Activated T-cell treated with anti-CD3 and anti-CD28 coated beads for 24 hours (primary cell): ENCODE data around the gene CD300LG.
A peak's percentile ranks its signal among the peaks of the same experiment; 100 is the strongest.
"Not testable (repeated sequence)": the region's sequence is repeated elsewhere in the genome, so short reads cannot be mapped to it uniquely, and the experiment has no call there.

ENCODE experiments used
- DNase-seq: peaks from one replicate; pipeline ENCODE4 v3.0.0-alpha.2; 2020; ENCODE audit warnings: low read depth

Gene CD300LG

DNA sequence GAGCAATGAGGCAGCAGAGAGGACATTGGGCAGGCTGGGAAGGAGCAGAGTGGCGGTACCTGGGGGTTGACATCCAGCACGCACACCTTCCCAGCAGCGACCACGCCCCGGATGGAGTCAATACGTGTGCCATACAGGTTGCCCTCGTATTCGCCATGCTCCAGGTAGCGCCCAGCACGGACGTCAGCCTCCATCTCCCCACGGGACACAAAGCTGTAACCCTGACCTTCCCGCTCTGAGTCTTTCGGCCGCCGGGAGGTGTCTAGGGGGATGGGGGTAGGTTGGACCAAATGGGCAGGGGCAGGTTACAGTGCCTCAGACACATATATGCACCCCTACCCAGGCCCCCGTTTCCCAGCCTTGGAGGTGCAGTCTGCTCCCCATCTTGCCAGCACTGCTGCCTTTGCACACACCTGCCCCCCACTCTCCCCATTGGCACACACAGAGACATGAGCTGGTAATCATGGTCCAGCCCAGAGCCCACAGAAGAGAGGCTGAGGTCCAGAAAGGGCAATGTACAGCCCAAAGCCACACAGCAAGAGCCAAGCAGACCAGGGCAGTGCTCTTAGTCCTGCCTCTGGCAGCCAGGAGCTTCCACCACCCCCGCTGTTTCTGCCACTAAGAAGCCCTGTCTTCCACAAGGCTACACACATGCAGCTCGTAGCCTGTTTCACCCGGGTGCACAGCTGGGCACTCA is 32.9 kb downstream of the CD300LG start:
- no peak for DNase-seq

DNA sequence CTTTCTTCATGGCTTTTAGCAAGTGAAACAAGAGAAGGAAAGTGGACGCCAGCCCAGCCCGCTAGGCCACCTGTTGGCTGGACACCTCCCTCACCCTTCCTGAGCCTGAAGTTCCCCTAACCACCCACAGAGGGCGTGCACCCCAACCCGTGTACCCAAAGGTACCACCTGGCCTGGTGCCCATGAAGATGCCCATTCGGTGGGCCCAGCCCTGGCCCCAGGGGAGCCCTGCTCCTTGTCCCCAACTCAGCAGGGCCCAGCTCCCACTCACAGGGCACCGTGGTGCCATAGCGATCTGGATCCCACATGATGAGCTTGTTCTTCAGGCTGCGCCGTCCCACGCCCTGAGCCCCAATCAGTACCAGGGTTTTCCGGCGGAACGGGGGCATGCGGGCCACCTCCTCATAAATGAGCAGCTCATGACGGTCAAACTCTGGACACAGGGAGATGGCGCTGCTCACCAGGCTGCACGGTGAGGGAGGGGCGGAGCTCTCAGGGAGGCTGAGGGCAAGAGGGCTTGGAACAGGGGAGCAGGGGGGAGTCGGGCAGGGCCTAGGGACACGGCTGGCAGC is 33.5 kb downstream of the CD300LG start:
- peak; percentile 11 for DNase-seq

DNA sequence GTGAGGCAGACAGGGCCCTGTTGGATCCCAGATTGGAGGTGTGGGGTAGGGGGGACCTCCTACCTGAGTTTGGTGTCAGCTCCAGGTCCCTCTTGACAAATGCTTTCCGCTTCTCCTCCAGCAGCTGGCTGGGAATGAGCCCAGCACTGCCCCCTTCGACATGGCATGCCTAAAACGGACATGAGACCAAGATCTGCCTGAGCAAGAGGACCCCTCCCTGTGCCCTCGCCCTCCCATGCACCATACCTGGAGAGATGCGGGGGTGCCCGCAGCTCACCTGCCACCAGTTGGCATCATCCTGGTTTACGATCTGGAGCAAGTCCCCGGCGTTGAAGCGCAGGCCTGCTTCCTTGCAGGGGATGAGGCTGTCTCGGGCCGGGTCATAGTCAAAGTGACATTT is 34.2 kb downstream of the CD300LG start:
- no peak for DNase-seq

DNA sequence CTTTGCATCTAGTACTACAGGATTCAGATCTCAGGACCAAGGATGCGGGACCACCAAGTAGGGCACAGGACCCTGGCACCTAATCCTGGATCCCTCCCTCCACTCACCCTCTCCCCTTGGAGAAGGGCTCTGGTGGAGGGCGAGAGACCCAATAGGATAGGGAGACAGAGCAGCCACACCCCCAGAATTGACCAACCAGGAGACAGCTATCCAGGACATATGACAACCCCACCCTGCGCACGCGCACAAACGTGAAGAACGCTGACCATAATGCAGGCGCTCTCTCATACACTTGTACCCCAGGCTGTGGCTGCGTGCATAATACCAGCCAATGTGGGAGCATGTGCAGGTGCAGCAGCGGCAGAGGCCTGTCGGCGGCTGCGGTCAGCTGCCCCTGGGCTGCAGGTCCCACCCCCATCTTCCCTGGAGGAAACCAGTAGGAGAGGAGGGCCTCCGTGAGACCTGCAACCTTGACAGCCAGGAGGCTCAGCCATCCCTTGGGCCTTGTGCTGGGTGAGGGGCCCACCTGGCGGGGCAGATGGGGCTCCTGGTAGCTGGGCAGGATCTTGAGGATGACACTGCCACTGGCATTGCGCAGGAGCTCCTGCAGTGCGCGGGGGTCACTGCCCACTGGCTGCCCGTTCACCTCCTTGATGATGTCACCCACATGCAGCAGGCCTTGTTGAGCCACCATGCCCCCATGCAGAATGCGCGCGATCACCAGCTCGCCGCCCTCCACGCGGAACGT is 35.0 kb downstream of the CD300LG start:
- no peak for DNase-seq

DNA sequence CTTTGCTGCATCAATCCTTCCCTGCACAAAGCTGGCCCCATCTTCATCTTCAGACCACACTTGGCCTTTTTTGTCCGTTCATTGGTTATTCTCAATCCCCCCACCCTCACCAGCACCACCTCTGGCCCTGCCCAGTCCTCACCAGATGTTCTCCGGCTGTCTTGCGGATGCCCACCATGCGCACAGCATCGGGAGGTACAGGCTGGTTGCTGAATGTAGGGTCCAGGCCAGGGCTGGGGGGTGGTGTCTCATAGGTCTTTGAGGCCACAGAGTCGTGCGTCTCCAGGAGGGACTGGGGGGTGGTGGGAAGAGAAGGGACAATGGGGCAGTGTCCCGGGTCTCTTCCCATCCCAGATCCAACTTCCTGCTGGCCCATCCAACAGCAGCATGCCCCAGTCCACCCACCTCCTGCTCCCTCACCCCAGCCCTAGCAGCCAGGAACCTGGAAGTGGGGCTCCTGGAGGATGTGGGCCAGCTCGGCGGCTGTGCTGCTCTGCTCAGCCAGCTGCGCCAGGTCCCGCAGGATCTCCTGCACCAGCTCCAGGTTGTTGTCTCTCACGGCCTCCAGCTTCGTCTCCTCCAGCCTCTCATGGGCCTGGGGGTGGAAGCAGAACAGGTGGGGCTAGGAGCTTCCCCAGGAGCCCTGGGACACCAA is 35.9 kb downstream of the CD300LG start:
- DNase-seq = no peak

DNA sequence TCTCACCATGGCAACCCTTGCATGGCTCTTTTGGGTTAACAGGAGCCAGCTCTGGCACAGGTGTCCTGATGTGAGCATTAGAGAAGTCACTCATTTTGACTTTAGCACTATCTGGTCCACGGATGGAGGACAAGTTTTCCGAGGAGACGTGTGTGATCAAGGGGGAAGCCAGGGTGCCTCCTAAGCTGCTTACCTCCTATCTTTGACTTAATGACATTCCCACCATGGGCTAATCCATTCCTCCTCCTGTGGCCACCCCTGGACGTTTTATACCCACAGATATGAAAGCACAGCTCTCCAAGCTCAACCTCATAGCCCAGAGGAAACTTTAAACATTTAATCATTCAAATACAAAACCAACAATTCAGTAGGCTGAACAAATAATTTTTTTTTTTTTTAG is 41.6 kb downstream of the CD300LG start:
- DNase-seq = no peak

DNA sequence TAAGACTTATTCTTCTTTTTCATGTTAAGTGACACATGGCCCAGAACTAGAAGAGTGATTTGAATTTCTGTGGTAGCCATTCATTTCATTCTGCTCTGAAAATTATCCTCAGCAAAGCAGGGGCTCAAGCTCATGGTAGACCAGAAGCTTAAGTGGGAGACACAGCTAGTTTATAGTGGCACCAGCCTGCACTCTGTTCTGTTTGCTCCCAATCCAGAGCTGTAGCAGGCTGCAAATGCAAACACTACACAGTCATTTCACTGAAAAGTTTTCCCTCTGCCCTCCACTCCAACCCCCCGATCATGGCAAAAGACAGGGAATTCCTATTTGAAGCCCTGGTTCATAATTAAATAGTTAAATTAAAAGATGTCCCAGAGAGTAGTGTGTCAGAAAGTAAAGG is 43.3 kb downstream of the CD300LG start:
- no peak for DNase-seq

DNA sequence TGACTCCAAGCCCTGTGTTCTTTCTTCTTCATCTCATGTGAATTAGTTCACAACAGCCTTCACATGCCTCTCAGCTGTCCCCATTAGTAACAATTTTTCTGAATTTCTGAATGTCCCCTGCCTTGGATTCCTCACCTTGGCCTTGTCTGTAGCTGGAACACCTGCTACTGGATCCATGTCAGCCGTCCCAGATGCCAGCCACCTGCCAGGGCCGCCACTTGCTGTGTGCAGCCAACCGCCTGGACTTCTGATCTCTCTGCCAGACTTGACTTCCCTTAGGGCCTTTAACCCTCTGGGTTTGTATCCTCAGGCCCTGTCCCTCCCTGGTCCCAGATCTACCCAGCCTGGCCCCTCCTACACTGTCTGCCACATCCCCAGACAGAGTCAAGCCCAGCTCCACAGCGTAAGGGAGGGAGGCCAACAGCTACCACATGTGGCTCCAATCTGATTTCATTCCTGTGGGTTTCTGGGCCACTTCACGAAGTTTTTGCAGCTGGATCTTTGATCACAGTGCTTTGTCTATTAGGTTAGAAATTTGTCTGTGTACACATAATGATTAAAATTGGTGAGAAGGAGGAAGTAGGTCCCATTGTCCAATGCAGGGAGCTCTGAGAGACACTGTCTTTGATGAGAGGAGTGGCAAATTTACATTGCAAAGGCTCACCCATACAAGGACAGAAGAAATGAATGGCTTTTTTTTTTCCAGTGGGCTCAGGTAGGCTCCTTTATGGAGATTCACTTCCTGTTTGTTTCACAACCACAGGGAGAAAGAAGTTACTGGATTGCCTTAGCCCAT is 45.1 kb downstream of the CD300LG start:
- DNase-seq = no peak

DNA sequence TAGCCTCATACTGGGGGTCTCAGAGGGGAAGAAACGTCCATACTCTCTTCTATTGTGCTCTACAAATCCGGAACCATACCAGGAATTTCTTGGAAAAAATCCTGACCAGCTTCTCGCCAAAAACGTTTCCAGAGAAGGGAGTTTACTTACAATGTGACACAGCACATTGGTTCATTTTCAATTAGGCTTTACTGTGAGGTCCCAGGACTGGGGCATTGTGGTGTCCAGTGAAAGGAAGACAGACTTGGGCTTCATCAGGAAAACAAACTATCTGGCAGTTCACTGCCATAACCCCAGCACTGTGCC is 45.6 kb downstream of the CD300LG start:
- no peak for DNase-seq

DNA sequence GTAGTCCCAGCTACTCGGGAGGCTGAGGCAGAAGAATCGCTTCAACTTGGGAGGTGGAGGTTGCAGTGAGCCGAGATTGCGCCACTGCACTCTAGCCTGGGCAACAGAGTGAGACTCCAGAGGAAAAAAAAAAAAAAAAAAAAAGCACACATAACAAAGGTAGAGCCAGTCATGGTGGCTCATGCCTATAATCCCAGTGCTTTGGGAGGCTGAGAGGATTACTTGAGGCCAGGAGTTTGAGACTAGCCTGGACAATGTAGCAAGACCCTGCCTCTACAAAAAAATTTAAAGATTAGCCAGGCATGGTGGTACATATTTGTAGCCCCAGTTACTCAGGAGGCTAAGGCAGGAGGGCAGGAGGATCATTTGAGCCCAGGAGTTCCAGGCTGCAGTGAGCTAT is 47.5 kb downstream of the CD300LG start:
- DNase-seq = not testable (repeated sequence)

DNA sequence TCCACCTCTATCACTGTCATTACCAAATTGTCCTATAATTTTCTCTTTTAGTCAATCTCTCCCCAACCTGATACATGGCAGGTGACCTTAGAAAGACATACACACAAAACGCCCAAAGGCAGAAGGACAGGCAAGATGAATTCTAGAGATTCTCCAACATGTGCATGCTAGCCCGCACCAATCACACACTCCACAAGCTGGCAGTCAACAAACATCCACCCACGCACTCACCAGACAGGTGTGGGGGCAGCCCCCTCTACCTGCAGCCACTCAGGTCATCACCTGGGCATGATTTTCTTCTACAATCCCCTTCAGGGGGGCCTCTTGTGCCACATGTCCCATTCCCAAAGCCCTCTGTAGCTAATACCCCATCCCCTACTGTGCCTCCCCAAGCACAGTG is 50.9 kb downstream of the CD300LG start:
- no peak for DNase-seq

DNA sequence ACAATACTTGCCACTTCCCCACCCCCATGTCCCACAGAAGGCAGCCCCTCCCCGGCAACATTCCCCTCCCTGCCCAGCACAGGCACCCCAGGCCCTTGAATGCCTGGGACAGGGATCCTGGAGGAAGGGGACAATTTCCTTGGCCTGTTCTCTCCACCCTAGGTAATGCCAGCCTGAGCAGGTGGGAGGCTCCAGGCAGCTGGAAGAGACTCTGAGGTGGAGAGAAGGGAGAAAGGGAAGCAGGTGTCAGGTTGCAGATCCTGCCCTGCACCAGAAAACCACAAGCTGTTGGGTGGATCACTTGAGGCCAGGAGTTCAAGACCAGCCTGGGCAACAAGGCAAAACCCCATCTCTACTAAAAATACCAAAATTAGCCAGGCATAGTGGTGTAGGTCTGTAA is 51.5 kb downstream of the CD300LG start:
- DNase-seq = no peak

DNA sequence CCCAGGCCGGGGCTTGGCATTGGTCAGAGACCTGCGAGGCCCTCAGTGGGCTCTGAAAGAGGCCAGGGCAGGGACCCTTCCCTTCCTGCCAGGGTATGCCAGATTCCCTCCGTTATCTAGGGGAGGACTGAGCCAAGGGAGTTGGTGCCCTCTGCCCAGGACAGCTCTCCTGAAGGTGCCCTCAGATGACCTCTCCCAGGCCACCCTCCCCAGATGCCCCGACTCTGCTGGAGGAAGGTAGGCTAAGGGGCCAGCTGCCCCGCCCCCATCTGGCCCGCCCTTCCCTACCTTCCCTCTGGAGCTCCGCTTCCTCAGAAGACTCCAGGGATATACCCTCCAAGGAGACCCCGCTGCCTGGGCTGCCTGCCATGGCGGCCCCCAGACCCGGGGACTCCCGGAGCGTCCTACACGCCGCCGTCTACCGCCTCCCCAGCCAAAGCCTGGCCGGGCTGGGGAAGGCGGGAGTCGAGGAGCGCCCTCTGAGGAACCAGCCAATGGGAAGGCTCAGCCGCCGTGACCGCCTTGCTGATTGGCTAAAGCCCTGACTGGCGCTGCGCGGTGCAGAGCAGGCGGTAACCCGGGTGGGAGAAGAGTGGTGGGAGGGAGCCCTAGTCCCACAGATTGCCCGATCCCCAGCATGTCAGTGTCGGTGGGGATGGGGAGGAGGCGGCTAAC is 53.3 kb downstream of the CD300LG start:
- DNase-seq = peak; percentile 79

DNA sequence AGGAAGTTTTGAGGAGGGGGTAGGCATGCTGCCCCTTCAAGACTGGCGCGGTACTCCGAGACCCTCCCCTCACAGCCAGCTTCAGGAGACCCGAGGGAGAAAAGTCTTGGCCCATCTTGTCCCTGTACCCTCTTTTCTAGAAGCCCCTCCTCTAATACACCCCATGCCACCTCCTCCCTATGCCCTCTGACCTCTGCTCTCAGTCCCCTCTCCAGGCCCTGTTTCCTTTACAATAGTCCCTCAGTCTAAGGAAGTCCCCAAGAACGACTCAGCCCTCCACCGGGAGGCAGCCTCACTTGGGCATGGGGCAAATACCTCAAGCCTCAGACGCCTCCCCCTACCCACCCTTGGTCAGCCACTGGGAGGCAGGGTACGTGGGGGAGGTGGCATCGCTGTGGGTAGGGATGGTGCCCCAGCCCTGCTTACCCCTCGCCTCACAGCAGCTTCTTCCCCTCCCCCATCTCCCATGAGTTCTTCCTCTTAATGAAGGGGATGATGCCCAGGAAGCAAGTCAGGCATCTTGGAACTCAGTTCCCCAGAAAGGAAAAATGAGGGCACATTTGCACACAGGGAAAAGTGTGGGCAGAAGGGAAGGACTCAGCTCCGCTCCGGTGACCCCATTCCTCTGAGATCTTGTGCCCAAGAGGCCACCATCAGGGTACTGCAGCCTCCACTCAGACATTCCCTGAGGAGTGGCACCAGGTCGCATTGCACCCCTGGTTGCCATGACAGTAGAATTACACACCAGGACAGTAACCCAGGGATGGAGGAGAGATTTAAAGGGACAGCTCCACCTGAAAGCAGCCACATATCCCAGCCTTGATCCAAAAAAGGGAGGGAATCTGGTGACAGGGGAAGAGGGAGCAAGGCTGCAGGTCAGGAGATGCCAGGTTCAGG is 54.1 kb downstream of the CD300LG start:
- DNase-seq = no peak

DNA sequence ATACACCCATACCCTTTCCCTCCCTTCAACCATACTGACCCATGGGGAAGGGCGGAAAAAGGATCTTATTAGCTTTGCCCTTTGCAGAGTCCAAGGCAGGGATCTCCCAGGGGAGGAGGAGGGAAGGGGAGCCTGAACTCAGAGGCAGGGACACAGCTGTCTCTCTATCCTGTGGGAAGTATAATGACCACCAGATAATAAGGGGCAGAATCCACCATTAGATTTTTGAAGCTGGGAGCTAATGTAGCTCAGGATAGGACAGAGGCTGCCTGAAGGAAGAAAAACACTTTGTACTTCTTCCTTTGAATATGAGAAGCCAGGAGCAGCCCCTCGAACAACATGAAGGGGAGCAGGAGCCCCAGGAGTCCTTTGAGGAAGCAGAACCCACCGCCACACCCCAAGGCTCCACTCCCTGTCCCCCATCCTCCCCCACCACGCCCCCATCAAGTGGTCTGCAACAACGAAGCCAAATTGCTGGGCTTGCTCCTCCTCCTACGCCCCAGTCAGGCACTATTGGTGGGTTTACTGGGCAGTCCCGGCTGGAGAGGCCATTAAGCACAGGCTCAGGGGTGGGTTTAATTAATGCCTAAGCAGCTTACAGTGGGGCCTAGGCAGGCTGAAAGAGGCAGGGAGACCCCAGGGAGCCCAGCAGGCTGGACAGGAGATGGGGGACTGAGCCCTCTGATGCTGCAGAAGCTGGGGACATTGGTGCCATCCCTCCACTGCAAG is 55.0 kb downstream of the CD300LG start:
- no peak for DNase-seq

DNA sequence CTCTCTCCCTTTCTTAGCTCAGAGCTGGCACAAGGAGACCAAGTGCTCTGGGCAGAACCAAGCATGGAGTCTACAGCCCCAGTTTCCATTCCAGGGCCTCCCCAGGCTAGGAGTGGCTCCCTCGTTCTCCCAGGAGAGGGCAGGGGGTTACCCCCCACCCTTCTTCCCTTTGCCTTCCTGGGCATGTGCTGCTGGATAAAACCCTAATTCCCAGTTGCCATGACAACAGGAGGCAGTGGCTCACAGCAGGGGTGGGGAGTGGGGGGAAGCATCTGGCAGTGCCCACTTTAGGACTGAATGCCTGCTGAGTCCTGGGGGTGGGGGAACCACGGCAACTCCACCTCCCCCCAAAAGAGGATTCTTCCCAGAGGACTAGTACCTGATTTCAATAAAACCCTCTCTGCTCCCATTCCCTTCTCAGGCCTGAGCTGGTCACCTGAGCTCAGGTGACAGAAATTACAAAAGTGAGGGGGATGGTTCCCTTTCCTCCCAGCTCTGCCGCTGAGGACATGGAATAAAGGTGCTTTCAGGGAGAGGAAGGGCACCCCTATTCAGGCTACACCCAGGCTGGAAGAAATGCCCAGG is 58.5 kb downstream of the CD300LG start:
- DNase-seq = no peak

DNA sequence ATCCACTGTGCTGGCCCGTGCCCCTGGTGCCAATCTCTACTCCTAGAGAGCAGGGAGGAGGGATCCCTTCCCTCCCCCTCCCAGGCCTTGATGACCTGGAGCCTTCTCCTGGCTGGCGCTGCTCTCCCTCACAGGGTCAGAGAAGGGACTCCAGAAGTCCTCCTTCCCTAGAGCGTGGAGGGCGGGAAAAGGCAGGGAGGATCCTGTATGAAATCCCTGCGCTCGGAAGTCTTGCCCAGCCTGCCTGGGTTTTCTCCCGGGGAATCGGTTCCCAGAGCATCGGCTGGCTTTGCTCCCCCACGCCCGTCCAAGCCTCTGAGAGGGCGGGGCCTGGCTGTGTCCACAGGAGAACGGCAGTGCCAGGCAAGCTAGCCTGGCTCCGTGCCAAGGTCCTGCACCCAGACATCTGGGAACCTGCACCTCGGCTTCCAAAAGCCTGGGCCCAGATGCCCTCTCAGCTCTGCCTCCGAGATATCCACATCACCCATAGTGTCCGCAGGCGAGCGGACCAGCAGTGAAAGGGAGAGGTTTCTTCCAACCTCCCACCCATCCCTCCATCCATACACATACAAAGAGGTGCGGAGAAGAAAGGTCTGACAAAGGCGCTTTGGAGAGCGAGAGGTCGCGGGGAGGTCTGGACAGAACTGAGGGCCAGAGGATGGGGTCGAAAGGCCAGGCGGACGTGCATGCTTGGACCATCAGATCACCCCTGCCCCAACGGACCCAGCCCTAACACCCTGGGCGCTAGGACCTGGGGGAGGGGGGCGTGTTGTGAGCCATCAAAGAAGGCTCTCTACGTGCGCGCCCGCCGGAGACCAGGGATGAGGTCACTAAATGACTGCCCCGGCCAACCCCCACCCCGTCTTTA is 59.2 kb downstream of the CD300LG start:
- DNase-seq = no peak

DNA sequence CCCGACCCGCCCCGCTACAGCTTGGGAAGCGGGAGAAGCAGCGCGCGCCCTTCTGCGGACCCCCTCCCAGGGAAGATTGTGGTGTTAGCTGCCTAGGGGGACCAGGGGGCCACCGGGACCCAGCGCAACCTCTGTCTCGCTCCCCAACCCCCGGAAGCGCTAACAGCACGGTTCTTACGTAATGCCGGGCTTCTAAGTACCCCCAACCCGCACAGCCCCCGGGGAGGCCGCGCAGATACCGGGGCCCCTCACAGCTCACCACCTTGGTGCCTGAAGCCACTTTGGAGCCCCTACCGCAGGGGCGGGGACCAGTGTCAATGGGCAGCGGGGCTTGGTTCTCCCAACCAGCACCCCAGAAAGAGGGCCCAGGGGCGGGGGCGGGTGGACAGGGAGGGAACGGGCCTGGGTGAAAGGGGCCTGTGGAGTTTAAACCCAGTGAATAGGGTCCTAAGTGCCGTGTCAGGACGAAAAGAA is 60.0 kb downstream of the CD300LG start:
- DNase-seq = no peak
